Stimulated activated CD8-positive, alpha-beta memory T cell treated with anti-CD3 and anti-CD28 coated beads, Interleukin-4, amount 100 ng/mL, for 1 hour (primary cell): ENCODE results near the gene STK10.

Experiments
- DNase-seq, 2 donors: peaks; one replicate each; pipeline ENCODE4 v3.0.0-alpha.2; 2020; ENCODE audit warnings: low read depth in 2 of 2, low spot score in 1 of 2

STK10 gene

GRCh38 chr5:172059661-172060100, 128.3 kb downstream of the STK10 start:
- no peak for DNase-seq

GRCh38 chr5:172058088-172058487, 129.9 kb downstream of the STK10 start:
- DNase-seq: no peak

DNA sequence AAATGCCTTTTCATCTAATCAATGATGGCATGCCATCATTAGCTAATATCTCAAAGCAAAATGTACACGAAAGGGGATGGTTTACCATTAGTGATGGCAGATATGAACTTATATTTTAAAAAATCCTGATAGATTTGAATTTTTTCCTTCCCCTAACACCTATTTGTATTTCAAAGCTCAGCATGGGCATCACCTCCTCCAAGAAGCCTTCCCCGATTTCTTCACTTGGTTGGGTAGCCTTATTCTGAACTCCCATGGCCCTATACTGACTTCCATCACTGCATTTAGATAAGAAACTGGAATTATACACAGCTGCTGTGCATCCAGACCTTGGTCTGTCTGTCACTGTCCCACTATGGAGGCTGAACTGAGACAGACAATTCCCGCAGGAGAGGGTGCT, 132.0 kb downstream of the STK10 start:
- DNase-seq: no peak

DNA sequence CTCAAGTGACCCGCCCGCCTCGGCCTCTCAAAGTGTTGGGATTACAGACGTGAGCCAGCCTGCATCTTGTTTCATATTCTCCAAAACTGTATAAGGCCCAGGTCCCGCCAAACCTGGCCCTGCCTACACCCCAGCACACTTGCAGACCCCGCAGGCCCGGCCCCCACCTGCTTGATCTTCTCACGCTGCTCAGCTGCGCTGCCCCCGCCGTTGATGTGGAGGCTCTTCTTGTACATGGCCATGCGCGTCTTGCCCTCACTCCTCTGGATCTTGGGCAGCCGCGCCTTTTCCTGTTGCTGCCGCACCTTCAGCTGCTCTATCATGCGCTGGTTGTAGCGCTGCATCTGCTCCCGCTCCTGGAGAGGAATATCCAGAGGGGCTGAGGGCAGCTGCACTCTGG, 132.6 kb downstream of the STK10 start:
- no peak for DNase-seq

- no peak for DNase-seq
Observed at GRCh38 chr5:172054611-172055153, 133.3 kb downstream of the STK10 start.

GRCh38 chr5:172052450-172053236, 135.4 kb downstream of the STK10 start:
- DNase-seq: no peak

DNA sequence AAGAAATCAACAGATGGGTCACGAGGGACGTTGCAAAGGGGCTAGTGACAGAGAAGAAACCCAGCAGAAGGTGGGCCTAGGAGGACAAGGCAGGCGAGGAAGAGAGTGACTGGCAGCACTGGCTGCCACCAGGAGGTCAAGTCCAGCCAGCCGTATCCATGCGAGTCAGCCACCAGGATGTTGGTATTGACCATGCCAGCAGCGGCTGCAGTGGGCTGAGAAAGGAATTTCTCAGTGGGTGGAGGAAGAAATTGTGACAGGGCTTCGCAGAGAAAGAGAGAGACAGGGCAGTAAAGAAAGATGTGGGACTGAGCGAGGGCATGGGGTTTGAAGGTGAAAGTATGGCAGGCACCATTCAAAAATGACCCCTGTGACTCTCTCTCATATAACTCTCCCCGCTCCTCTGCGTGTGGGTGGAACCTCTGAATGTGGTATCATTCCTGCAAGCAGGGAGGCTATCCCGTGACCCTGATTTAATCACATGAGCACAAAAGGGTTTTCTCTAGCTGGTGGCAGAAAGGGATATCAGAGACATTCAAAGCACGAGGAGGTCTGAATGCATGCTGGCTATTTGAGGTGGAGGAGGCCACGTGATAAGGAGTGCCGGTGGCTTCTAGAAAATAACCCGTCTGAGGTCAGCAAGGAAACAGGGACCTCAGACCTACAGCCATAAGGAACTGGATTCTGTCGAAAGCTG, 136.2 kb downstream of the STK10 start:
- DNase-seq: no peak

- no peak for DNase-seq
Observed at GRCh38 chr5:172050080-172050479, 137.9 kb downstream of the STK10 start.

DNA sequence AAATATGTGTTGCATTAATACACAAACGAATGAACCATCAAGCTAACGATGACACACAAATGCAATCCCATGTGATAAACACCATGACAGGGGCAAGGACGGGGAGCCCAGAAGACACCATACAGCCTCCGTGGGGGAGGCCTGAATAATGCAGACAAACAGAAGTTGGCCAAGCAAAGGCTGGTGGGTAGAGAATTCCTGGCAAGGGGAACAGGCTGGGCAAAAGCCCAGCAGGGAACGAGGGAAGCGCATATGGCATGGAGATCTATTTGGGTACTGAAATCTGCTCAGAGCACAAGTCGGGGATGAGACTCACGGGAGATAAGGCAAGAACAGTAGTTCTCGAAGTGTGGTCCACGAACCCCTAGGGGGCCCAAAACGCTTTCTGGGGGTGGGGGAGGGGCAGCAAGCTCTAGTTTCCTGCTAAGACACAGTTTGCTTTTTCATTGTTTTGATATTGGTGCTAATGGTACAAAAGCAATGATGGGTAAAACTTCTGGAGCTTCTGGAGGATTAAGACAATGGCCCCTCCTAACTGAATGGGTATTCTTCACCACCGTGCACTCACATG, 138.7 kb downstream of the STK10 start:
- no peak for DNase-seq

GRCh38 chr5:172048539-172049101, 139.4 kb downstream of the STK10 start:
- no peak for DNase-seq

GRCh38 chr5:172048170-172048422, 139.9 kb downstream of the STK10 start:
- DNase-seq: no peak

- no peak for DNase-seq
Observed at GRCh38 chr5:172046593-172046992, 141.4 kb downstream of the STK10 start.

DNA sequence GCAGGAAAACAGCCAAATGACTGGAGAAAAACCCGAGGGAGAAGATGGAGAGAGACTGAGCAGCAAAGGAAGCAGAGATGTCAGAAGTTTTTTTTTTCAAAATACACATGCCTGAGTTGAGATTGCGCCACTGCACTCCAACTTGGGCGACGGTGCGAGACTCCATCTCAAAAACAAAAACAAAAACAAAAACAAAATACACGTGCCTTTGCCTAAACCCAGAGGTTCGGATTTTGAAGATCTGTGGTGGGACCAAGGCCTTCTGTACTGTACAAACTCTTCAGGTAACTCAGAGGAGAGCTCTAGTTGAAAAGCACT, 142.8 kb downstream of the STK10 start:
- no peak for DNase-seq

DNA sequence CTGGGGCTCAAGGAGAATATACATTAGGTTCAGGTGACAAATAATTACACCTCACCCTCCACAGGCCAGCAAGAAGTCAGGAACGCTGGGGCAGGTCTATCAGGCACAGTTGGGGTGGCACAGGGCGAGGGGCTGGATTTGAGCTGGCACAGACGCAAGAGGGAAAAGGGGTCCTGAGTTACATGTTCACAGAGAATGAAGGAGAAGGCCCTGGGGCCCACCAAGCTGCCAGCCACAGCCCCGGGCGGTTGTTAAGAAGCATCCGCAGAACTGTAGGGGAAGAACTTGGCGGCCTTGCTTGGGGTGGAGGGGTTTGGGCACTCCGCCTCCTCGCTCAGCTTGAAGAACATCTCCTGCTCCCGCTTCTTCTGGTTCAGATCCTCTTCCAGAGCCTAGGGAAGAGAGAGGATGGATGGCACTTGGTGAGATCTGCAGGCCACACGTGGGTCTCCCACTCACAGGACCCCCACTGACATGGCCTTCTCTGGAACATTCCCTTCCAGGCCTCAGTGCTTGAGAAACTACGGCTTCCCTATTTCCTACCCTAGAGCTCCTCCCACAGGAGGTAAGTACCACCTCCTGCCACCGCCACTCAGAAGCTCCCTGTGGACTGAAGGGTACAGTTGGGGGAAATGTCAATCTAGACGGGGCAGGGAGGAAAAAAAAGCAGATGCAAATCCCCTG, 143.3 kb downstream of the STK10 start:
- no peak for DNase-seq

- DNase-seq: no peak
Observed at GRCh38 chr5:172043865-172044264, 144.2 kb downstream of the STK10 start.

DNA sequence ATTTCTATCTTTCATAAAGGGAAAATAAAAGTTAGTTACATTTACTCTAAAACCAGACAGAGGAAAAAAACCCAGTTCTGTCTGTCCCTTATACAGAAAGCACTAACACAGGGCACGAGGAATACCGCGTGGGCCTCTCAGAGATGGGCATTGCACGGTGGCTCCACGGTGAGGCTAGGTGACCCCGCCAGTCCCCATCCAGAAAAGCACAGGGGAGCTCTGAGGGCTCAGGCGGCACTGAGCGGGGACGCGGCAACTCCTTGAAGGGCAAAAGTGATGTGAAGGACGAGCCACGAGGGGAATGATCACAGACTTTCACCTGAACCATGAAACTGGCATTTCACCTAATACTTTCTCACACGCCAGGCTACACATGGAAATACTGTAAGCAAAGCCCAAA, 145.8 kb downstream of the STK10 start:
- no peak for DNase-seq

GRCh38 chr5:172038167-172038566, 149.9 kb downstream of the STK10 start:
- no peak for DNase-seq

- no peak for DNase-seq
Observed at GRCh38 chr5:172035049-172035448, 153.0 kb downstream of the STK10 start.

GRCh38 chr5:172031894-172032461, 156.0 kb downstream of the STK10 start:
- DNase-seq: no peak

DNA sequence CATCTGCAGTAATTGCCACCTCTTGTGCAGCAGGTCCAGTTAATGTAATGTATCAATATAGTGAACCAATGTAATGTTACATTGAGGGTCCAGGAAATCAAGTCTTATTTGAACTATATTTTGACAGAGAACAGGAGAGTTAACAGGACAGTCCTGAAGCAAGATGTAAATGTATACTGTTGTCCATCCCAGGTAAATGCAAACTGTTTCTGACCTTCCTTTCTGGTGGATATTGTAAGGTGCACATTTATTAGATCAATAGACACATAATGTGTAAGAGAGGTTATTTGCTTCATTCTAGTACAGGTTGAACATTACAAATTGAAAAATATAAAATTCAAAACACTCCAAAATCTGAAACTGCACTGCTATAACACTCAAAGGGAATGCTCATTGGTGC, 158.1 kb downstream of the STK10 start:
- no peak for DNase-seq

DNA sequence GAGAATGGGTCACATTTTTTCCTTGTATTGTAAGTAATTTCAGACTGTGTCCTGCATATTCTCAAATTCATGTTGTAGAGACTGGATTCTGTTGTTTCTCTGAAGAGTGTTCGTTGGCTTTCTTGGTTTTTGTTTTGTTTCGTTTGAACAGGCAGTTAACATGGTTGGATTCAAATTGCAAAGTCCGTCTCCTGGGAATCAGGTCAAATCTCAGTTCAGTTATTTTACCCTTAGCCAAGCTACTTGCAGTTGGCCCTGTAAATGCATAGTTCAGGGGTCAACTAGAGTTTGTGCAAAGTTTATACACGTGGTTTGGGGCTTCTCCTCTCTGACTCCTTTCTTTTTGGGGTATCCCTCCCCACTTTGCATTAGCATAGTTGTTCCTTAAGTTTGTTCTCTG, 159.9 kb downstream of the STK10 start:
- no peak for DNase-seq
